HK-2 (cell line): ENCODE measurements around the gene PDGFD.

Source experiments
- DNase-seq: peaks from one replicate; pipeline ENCODE4 v3.0.0-alpha.2; 2018; ENCODE audit not compliant: unreplicated experiment

Gene PDGFD

DNA sequence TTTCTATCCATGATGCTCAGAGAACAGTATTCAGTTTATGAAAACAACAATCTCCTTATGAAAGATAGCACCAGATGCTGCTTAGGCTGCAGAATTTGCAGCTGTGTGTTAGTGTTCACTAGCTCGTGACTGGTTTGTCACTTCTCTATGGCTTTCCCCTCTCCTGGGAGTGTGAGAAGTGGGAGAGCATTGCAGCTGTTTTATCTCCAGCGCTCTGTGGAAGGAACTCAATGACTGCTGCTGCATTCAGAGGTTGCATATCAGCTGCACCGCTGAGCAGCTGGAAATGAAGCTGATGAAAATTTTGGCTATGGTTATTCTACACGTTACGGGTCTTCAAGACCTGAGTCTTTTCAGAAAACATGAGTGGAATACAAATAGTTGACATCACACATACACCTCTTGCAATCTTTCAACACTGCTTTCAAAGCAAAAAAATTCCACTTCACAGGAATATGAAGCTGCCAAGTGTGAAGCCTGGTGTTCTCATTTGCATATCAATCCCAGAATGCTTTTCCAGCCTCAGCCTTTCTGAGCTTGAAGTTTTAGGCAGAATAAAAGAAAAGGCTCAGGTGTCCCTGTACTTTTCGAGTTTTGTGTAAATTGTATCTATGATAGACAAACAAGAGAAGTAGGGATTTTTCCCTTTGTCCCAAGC, 276.8 kb downstream of the PDGFD start:
- no peak for DNase-seq

DNA sequence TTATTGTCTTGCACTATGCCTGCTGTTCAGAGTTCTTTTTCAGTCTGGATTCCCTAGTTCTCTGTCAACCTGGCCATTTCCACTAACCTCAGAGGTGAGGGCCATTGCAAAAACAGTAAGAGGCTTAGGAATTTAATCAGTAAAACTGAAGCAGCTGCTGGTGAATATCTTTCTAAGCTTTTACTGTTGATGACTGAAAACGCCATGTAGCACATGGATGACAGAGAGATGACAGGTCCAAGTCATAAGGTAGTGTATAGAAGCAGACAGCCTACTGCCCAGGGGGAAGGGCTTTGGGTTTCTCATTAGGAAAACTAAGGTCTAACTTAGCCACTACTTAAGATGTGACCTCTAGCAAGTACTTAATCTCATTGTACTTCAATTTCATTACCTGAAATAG, 280.1 kb downstream of the PDGFD start:
- DNase-seq = no peak

DNA sequence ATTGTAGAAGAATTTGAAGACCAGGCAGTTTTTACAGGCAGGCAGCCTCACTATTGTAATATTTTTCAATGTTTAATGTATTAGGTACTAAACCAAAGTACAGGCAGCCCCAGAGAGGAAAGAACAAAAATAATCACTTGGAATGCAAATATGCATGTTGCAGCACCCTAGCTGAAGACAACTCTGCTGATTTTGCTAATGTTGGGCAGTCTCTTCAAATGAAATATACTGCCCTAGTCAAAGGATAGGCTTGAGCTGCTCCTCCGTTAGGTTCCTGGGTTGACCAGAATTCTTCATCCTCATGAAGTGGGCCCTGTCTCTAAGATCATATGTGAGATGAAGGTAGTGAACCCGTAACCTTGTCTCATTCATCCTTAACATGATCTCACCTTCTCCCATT, 280.7 kb downstream of the PDGFD start:
- no peak for DNase-seq

DNA sequence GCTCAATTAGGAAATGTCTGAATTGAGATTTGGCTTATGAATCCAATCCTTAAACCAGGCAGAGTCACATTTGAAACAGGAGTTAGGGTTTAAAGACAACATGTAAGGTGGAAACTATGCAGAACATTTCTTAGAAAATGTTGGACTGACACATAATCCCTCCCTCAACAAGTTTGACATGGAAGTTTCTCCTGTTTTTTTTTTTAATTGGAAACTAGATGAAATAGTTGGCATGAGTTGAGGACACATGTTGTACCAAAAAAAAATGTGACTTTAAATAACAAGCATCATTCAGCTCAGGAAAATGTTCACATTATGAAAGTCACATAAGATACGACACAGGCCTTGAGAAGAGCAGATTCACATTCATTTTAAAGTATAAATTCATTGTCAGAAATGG, 282.4 kb downstream of the PDGFD start:
- DNase-seq = no peak

DNA sequence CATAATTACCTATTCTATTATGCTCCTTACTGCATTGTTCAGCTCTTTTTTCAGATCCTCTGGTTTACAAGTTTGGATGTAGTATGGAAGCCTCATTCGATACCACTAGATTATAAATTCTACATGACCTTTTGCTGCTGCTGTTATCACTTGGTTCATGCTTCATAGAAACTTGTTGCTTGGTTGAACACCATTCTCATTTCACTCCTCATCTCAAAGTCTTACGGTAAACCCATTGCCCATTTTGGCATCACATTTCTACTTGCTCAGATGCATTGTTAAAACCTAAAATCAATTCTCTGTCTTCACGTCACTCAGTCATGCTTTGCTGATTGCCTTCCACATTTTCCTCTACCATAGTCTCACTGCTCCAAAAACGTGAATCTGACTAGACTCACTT, 283.0 kb downstream of the PDGFD start:
- DNase-seq = no peak

DNA sequence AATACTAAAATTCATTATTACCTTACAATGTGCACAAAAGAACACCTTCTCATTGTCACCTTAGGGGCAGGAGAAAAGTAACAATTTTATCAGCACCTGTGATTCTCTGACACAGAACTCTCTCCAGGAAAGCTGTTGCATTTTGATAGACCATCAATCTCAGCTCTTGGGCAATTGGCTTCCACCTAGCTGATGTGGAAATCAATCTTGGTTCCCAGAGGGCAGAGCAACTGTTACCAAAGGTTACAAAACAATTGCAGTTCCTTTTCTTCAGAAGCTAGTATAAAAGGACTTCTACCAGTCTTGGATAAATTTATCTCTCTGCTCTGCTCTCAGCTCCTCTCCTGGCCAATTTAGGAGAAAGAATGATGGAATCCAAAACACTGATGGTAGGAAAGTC, 285.3 kb downstream of the PDGFD start:
- no peak for DNase-seq

DNA sequence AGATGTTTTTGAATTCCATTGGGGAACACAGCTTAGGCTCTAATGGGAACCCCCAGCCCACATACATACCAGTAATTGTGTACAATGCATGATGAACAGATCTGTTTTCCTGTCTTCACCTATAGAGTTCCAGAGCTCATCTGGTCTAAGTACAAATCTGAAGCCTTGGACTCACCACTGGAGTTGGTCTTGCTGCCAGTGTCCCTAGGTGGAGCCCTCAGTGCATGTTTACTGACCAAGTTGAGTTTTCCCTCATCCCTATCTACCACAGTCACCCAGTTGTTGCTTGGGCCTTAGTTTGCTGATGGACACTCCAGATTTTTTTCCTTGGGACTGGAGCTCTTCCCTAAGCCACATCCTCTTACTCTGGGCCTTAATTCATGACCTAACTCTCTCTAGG, 286.7 kb downstream of the PDGFD start:
- DNase-seq = no peak

DNA sequence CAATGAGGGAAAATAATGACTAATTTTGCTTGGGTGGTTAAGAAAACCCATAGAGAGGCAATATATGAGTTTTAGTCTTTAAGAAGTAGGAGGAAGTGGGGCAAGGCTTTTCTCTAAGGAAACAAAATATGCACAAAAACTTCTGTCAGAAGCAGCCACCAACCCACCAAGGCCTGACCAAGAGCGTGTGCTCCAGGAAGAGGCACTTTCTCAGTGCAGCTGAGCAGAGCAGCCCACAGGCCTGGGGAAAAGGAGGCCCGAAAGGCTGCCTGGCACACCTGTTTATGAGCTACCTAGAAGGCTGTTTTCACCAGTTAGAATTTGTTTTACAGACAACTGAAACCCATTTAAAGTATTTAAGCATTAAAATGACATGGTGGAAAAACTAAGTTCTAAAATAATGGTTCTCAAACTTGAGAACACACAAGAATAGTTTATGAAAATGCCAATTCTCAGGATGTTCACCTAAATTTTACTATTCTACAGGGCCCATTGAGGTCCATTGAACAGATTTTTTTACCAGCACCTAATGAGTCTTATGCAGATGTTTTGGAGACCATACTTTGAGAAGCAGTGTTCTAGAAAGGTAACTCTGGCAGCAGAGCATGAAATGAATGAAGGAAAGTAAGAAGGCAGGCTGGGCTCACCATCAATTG, 288.0 kb downstream of the PDGFD start:
- DNase-seq = no peak

DNA sequence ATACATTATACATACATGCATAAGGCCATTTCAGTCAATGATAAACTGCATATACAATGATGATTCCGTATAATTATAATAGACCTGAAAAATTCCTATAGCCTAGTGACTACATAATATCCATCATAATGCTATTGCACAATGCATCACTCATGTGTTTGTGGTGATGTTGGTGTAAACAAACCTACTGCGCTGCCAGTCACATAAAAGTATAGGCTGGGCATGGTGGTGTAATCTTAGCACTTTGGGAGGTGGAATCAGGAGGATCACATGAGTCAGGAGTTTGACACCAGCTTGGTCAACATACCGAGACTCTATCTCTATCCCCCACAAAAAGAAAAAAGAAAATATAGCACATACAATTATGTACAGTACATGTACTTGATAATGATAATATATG, 291.2 kb downstream of the PDGFD start:
- DNase-seq = no peak

DNA sequence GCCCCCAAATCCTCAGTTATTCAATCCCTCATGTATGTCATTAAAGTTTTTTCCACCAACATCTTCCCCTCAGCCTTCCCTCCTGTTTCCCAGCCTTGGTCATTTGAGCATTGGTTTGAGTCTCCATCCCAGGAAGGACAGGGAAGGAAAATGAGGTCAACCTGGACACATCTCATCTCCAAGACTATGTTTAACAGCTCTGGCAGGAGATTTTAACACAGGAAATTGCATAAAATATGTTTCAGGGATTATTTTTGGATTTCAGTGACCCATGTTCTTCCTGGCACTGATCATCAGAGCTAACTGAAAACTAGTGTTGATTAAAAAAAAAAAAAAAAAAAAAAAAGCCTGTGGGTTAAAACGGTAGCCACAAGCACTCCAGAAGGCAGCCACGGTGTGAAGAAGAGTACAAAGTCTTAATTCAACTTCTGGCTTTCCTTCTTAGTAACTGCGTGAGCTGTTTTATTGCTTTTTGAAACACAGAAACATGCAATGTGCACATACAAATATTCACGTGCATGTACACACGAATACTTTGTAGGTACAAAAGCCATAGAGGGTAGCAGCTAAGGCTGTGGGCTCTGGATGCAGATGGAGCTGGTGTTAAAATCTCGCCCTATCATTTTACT, 291.9 kb downstream of the PDGFD start:
- no peak for DNase-seq

DNA sequence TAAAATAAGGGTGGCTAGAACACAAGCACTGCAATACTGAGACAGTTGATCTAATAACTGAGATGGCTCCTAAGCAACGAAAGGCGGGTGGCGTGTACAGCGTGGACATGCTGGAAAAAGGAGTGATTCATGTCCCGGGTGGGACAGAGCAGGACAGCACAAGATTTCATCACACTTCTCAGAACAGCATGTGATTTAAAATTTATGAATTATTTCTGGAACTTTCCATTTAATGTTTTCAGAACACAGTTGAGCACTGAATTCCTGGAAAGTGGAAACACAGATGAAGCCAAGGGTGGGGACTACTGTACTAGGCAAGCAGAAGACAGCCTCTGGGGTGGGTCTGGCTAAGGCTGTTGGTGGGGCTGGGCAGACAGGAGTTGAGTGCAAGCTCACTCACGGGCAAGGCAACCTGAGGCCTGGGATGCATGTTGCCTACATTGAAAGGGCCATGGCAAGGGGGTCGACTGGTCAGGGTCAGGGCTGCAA, 293.1 kb downstream of the PDGFD start:
- DNase-seq = no peak

DNA sequence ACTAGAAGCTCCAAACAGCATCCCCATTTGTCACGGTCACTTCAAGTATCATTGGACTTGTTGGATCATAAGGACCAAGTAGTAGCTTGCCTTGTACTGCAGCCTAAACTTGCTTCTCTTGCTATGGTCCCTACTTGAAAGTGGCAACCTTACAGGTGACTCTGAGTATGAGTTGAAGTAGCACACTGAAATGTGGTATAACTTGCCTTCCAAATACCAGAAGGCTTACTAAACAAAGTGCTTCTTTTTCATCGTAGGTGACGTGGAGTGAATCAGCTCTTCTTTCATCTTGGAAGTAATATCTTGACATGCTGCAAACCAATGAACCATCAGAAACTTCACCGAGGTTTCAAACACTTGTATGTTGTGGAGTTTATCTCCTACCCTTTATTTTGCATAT, 296.5 kb downstream of the PDGFD start:
- DNase-seq = no peak

DNA sequence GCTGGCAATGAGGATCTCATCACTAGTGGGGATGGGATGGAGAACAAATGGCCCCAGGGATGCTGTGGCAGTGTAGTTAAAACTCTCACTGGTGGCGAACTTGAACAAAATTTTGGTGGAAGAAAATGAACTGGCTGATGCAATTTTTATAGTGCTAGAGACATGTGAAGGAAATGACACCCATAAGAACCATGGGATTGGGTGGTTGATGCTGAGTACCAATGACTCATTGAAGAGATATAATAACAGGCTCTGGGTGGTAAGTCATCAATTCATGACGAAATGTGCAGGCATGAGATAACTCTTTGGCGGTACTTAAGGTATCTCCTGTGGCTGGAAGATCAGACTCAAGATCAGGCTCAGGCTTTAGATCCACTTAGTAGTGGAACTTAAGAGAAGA, 300.4 kb downstream of the PDGFD start:
- DNase-seq = no peak

DNA sequence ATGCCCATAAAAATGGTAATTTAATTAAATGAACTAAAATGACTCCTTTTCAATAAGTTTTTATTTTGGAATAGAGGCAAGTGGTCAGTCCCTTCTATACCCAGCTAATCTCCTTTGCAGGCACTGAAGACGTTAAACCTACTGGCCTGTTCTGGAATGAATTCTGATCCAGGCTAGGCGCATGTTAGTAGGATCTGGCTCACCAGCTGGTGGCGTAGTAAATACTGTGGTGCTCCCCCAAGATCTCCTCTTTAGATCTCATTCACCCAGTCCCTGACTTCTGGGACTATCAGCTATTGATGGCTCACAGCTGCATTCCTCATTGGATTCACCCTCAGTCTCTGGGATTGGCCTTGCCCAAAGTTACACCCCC, 301.2 kb downstream of the PDGFD start:
- DNase-seq = no peak

DNA sequence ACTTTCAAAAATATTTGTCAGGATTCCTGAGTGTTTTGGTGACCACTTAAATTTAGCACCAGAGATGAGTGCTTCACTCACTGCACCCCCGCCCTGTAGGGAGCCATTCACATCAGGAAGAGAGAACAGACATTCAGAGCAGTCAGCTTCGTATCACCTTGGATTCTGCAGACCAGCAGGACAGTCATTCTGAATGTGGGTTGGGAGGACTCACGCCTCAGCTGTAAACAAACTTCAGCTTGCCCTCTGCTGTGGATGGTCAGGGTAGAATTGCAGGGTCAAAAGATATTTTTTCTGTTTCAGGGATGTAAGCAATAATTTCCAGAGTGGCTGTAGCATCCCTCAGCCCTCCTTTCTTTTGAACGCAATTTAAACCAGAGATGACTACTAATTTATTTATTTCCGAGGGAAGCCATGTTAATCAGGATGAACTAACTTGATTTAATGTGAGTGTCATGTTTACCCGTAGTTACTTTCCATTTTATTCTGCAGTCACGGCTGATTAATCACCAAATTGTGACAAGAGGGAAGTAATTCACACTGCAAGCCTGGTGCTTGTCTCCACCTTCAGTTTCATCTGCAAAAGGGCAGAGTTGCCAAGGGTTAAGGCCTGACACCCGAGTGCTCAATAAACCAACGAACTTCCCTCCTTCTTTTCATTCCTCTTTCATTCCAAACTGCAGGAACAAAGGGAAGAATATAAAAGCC, 301.7 kb downstream of the PDGFD start:
- DNase-seq = no peak
